ENCODE measurements around the gene GSAP.

DNA sequence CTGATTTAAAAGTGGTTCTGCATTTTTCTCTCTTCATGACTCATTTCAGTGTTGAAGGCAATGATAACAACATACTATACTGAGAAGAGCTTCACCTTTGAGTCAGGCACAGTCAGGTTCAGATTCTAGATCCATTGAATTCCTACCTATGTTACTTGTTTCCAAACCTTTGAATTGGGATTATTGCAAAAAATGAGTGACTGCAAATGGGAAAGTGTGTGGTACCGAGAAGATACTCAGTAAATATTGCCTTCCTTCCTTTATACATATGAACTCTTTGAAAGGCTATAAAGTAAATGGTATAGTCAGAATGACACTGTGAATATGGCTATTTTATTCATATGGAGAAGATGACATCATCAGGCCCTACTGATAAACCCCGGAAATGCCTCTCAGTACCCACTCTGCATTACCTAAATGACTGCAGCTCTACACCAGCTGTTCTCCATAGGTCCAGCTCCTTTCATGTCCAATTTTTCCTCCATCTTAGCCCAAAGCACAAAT is 149.8 kb downstream of the GSAP start:
- TF ChIP-seq, protein P1, sequence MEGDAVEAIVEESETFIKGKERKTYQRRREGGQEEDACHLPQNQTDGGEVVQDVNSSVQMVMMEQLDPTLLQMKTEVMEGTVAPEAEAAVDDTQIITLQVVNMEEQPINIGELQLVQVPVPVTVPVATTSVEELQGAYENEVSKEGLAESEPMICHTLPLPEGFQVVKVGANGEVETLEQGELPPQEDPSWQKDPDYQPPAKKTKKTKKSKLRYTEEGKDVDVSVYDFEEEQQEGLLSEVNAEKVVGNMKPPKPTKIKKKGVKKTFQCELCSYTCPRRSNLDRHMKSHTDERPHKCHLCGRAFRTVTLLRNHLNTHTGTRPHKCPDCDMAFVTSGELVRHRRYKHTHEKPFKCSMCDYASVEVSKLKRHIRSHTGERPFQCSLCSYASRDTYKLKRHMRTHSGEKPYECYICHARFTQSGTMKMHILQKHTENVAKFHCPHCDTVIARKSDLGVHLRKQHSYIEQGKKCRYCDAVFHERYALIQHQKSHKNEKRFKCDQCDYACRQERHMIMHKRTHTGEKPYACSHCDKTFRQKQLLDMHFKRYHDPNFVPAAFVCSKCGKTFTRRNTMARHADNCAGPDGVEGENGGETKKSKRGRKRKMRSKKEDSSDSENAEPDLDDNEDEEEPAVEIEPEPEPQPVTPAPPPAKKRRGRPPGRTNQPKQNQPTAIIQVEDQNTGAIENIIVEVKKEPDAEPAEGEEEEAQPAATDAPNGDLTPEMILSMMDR (IDR thresholded peaks at IDR 0.05): no peak
- no peak for TF ChIP-seq EZH2 (IDR thresholded peaks at IDR 0.05; ENCODE audit: borderline replicate concordance, insufficient read depth, low read depth, low read length, poor library complexity, severe bottlenecking)

Measured in B cell (primary cell).